ENCODE data around the gene COX20. TPM values are rescaled to one million over a fixed set of nuclear protein-coding genes. Genes with fewer than 3 reads are reported as not detected.
A peak's percentile ranks its signal among the peaks of the same experiment; 100 is the strongest.
"Not testable (repeated sequence)": the region's sequence is repeated elsewhere in the genome, so short reads cannot be mapped to it uniquely, and the experiment has no call there.

The COX20 gene
- total RNA-seq, 1 donor, result 44.2 TPM

GRCh38 chr1:244821134-244821533, 14.3 kb upstream of the COX20 start:
- DNase-seq (ENCODE audit: low read depth), result peak; percentile 35
- H3K4me3 ChIP-seq (ENCODE audit: low read depth, low read length), result no peak overlapping the region
- TF ChIP-seq, protein P1, sequence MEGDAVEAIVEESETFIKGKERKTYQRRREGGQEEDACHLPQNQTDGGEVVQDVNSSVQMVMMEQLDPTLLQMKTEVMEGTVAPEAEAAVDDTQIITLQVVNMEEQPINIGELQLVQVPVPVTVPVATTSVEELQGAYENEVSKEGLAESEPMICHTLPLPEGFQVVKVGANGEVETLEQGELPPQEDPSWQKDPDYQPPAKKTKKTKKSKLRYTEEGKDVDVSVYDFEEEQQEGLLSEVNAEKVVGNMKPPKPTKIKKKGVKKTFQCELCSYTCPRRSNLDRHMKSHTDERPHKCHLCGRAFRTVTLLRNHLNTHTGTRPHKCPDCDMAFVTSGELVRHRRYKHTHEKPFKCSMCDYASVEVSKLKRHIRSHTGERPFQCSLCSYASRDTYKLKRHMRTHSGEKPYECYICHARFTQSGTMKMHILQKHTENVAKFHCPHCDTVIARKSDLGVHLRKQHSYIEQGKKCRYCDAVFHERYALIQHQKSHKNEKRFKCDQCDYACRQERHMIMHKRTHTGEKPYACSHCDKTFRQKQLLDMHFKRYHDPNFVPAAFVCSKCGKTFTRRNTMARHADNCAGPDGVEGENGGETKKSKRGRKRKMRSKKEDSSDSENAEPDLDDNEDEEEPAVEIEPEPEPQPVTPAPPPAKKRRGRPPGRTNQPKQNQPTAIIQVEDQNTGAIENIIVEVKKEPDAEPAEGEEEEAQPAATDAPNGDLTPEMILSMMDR (IDR thresholded peaks at IDR 0.05; ENCODE audit: insufficient read depth, low read length), result no peak

- TF ChIP-seq, protein P1 (IDR thresholded peaks at IDR 0.05; ENCODE audit: insufficient read depth, low read length), result no peak
- no peak for DNase-seq (ENCODE audit: low read depth)
- no peak overlapping the region for H3K4me3 ChIP-seq (ENCODE audit: low read depth, low read length)
These were observed 12.6 kb upstream of the COX20 start for GRCh38 chr1:244822878-244823277.

DNA sequence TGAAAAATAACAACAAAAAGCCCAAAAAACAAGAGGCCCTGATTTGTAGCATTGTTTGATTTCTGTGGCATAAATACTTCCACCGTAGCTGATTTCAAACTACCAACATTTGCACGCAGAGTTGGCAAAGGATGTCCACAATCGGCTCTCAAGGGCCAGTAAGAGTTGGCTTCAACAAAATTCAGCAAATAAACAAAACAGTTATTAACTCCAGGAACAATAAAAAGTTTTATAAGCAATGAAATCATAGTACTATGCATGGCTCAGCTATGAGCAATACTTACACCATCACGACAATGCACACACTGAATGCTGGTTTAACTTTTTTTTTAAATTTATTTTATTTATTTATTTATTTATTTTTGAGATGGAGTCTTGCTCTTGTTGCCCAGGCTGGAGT, 8.7 kb upstream of the COX20 start:
- TF ChIP-seq, protein P1 (IDR thresholded peaks at IDR 0.05; ENCODE audit: insufficient read depth, low read length), result no peak
- no peak overlapping the region for H3K4me3 ChIP-seq (ENCODE audit: low read depth, low read length)
- no peak for DNase-seq (ENCODE audit: low read depth)

GRCh38 chr1:244830639-244831038, 4.8 kb upstream of the COX20 start:
- DNase-seq (ENCODE audit: low read depth), result no peak
- TF ChIP-seq, protein P1 (IDR thresholded peaks at IDR 0.05; ENCODE audit: insufficient read depth, low read length), result no peak
- H3K4me3 ChIP-seq (ENCODE audit: low read depth, low read length), result no peak overlapping the region

DNA sequence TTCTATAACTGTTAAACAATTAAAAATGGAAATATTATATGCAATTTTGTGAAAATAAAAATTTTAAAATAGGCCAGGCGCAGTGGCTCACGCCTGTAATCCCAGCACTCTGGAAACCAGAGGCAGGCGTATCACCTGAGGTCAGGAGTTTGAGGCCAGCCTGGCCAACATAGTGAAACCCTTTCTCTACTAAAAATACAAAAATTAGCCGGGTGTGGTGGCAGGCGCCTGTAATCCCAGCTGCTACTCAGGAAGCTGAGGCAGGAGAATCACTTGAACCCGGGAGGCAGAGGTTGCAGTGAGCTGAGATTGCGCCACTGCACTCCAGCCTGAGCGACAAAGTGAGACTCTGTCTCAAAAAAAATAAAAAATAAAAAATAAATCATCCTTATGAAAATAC, 2.2 kb upstream of the COX20 start:
- not testable (repeated sequence) for H3K4me3 ChIP-seq (ENCODE audit: low read depth, low read length); DNase-seq (ENCODE audit: low read depth)

DNA sequence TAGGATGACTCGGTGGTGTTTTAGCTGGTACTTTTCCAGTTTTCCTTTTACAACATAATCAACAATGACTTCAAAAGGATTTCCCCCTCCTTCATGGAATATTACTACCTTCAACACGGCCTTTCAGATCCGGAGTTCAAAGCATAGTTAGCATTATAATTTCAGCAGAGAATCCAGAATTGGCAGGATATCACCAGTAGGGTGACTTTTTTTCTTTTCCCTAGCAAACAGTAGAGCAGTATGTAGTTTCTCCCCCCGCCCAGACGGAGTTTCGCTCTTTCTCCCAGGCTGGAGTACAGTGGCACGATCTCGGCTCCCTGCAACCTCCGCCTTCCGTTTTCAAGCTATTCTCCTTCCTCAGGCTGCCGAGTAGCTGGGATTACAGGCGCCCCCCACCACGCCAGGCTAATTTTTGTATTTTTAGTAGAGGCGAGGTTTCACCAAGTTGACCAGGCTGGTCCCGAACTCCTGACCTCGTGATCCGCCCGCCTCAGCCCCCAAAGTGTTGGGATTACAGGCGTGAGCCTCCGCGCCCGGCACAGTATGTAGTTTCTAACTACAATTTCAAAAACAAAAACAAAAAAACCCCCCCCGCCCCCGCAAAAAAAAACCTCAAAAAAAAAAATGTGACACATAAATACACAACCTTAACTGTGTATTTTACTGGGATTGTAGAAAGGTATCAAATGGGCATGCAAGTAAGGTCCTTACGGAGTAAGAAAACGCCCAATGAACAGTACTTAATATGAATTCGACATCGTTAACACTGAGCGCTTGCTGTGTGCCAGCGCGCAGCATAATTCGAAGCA, 1.5 kb upstream of the COX20 start:
- TF ChIP-seq, protein P1 (IDR thresholded peaks at IDR 0.05; ENCODE audit: insufficient read depth, low read length), result peak; percentile 30
- peak; percentile 73 for DNase-seq (ENCODE audit: low read depth)
- H3K4me3 ChIP-seq (ENCODE audit: low read depth, low read length), result peak overlapping the region; percentile 78

- DNase-seq (ENCODE audit: low read depth), result peak; percentile 90
- TF ChIP-seq, protein P1 (IDR thresholded peaks at IDR 0.05; ENCODE audit: insufficient read depth, low read length), result no peak
- peak overlapping the region; percentile 78 for H3K4me3 ChIP-seq (ENCODE audit: low read depth, low read length)
These were observed 749 bp upstream of the COX20 start for GRCh38 chr1:244834543-244835275.

Measured in fibroblast of the aortic adventitia (primary cell).